H1 (cell line): ENCODE data around the gene UBE2V1. TPM values are rescaled to one million over a fixed set of nuclear protein-coding genes. Genes with fewer than 3 reads are reported as not detected.

ENCODE experiments used
- CREB1 ChIP-seq: IDR thresholded peaks from 2 replicates; pipeline ENCODE4 v1.6.1; 2012; ENCODE audit warnings: inconsistent platforms
- CTBP2 ChIP-seq: IDR thresholded peaks from 2 replicates; pipeline ENCODE4 v1.7.0; 2011; ENCODE audit warnings: borderline replicate concordance, mild to moderate bottlenecking, moderate library complexity, mixed read lengths, low read length; ENCODE audit not compliant: insufficient read depth, insufficient read length
- EP300 ChIP-seq, 2 experiments: IDR thresholded peaks; 1 replicate in 1 of 2; 2 replicates in 1 of 2; pipeline ENCODE4 v1.6.1; 2011 to 2012; ENCODE audit warnings: low read depth in 2 of 2, low read length in 2 of 2, mild to moderate bottlenecking in 2 of 2, borderline replicate concordance in 1 of 2, inconsistent platforms in 1 of 2, moderate library complexity in 1 of 2
- POLR2AphosphoS5 ChIP-seq: IDR thresholded peaks from 2 replicates; pipeline ENCODE4 v1.6.1; 2011; ENCODE audit warnings: low read depth, low read length
- RAD21 ChIP-seq, 2 experiments: IDR thresholded peaks in 1 of 2; conservative IDR thresholded peaks in 1 of 2; 2 replicates each; pipeline ENCODE4 v1.6.1; 2011; ENCODE audit warnings: low read depth in 2 of 2, low read length in 2 of 2, improper control_type of control experiment in 1 of 2, inconsistent platforms in 1 of 2, mild to moderate bottlenecking in 1 of 2, moderate library complexity in 1 of 2
- SP4 ChIP-seq: IDR thresholded peaks from 2 replicates; pipeline ENCODE4 v1.6.1; 2012; ENCODE audit warnings: low read length, inconsistent platforms
- TEAD4 ChIP-seq: IDR thresholded peaks from 2 replicates; pipeline ENCODE4 v1.6.1; 2012; ENCODE audit warnings: low read depth, low read length, inconsistent platforms, mixed read lengths
- polyA plus RNA-seq, 7 experiments: library from polyadenylated mRNA; depleted of rRNA in 3 of 7; stranded (reverse) in 5 of 7; unstranded in 2 of 7; fragments of >200 nt in 5 of 7; fragments of 200-250 nt in 2 of 7; gene quantifications; 1 replicate in 5 of 7; 2 replicates in 1 of 7; 4 replicates in 1 of 7; pipeline versions ENCODE4 v1.2.1 to v1.2.3, GENCODE V29; 2011 to 2013; ENCODE audit warnings: missing spikeins in 2 of 7, mixed read lengths in 2 of 7
- total RNA-seq: library from RNA; stranded (reverse); fragmentation: NEBNext Ultra II Directional; extraction: Animal tissue kit (Norgen Biotek cat#: 25700); gene quantifications from 2 replicates; pipeline ENCODE4 v1.2.1, GENCODE V29; 2021
- TF ChIP-seq, protein P1 (sequence below), 3 experiments: IDR thresholded peaks; 1 replicate in 2 of 3; 2 replicates in 1 of 3; pipeline versions ENCODE4 v1.5.1 to v1.6.1; 2011; ENCODE audit warnings: low read length in 3 of 3, mild to moderate bottlenecking in 3 of 3, inconsistent platforms in 2 of 3, low read depth in 1 of 3, moderate library complexity in 1 of 3; ENCODE audit not compliant: insufficient read depth in 1 of 3; ENCODE audit errors: control extremely low read depth in 1 of 3

The UBE2V1 gene
- total and polyA plus RNA-seq, 2 of the 8 experiments (the other 6 are each of a cell fraction or from before 2014, with no cell fraction given): 141 to 184 TPM

DNA sequence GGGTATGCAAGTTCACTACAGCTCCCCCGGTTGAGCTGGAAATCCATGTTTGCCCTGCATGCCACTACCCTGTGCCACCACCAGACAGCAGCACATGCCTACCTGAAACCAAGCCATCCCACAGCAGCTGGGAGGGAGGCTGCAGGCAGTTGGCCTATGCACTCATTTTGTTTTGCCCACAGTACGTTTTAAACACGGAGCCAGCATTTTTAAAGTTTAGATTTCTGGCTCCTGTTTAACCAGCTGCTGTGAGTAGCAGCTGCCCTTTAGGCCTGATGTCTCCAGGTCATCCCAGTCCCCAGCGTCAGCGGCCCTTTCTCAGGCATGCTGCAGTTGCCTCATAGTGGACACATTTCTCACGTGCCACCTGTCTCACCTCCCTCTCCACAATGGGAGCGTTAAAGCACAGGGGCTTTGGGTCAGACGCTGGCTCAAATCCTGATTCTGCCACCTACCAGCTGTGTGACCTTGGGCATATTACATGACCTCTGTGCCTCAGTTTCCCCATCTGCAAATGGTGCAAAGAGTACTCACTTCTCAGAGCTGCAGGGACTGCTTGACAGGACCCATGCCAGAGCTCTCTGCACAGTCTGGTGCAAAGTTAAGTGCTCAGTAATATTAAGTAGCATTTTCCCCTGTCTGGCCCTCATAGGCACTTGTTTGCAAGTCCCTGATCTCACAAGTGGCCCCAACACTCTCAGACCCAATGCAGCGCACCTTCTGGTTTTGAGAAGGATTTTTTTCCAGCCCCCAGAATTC lies 8.2 kb upstream of the UBE2V1 start (continued):
- no peak for TF ChIP-seq EP300 (IDR thresholded peaks at IDR 0.05; ENCODE audit: borderline replicate concordance in 1 of 2, low read depth in 2 of 2, low read length in 2 of 2)
- peak; percentile 34; the same call in 1 of the 2 replicates for TF ChIP-seq POLR2AphosphoS5
- peak; percentile 45; the same call in 1 of the 2 replicates for TF ChIP-seq TEAD4
- no peak for TF ChIP-seq CREB1
- peak; percentile 95 to 98 for TF ChIP-seq RAD21 (IDR thresholded peaks at IDR 0.05 in 1 of 2, conservative IDR thresholded peaks at IDR 0.05 in 1 of 2; ENCODE audit: low read depth in 2 of 2, low read length in 2 of 2)
- TF ChIP-seq SP4: no peak
- no peak for TF ChIP-seq CTBP2
- TF ChIP-seq, protein P1, sequence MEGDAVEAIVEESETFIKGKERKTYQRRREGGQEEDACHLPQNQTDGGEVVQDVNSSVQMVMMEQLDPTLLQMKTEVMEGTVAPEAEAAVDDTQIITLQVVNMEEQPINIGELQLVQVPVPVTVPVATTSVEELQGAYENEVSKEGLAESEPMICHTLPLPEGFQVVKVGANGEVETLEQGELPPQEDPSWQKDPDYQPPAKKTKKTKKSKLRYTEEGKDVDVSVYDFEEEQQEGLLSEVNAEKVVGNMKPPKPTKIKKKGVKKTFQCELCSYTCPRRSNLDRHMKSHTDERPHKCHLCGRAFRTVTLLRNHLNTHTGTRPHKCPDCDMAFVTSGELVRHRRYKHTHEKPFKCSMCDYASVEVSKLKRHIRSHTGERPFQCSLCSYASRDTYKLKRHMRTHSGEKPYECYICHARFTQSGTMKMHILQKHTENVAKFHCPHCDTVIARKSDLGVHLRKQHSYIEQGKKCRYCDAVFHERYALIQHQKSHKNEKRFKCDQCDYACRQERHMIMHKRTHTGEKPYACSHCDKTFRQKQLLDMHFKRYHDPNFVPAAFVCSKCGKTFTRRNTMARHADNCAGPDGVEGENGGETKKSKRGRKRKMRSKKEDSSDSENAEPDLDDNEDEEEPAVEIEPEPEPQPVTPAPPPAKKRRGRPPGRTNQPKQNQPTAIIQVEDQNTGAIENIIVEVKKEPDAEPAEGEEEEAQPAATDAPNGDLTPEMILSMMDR (IDR thresholded peaks at IDR 0.05; ENCODE audit: control extremely low read depth in 1 of 3, insufficient read depth in 1 of 3, low read depth in 1 of 3, low read length in 3 of 3): peak; percentile 96 to 100 (median 97)
